K562 (cell line): Measurements from ENCODE around the gene RWDD1. TPM values are rescaled to one million over a fixed set of nuclear protein-coding genes. Genes with fewer than 3 reads are reported as not detected.

Experiments used
- ATF7 ChIP-seq: fragments of 450-650 bp; IDR thresholded peaks from 2 replicates; pipeline ENCODE4 v1.7.1; 2014; ENCODE audit warnings: mild to moderate bottlenecking, moderate library complexity
- BCL6 ChIP-seq: fragments of 250-450 bp; sonication (Bioruptor Pico); IDR thresholded peaks from 2 replicates; pipeline ENCODE4 v1.4.0; 2020
- CHAMP1 ChIP-seq: fragments of 450-650 bp; IDR thresholded peaks from 2 replicates; pipeline ENCODE4 v1.6.1; 2016; ENCODE audit warnings: mild to moderate bottlenecking
- E2F3 ChIP-seq: fragments of 250-450 bp; sonication (Bioruptor Pico); IDR thresholded peaks from 2 replicates; pipeline ENCODE4 v1.4.0; 2020; ENCODE audit warnings: mild to moderate bottlenecking
- ETS2 ChIP-seq: IDR thresholded peaks from 2 replicates; pipeline ENCODE4 v1.6.1; 2016; ENCODE audit warnings: borderline replicate concordance, missing genetic modification characterization, mild to moderate bottlenecking, moderate library complexity, missing compliant biosample characterization; ENCODE audit not compliant: poor library complexity, severe bottlenecking
- FOS ChIP-seq: IDR thresholded peaks from 3 replicates; pipeline ENCODE4 v1.6.1; 2011; ENCODE audit not compliant: insufficient read length; ENCODE audit errors: extremely low read depth
- FOXA1 ChIP-seq: fragments of 450-650 bp; IDR thresholded peaks from 2 replicates; pipeline ENCODE4 v1.6.1; 2016; ENCODE audit warnings: mild to moderate bottlenecking, borderline replicate concordance
- GTF2F1 ChIP-seq: IDR thresholded peaks from 2 replicates; pipeline ENCODE4 v1.6.1; 2011; ENCODE audit warnings: low read depth, low read length, improper control_type of control experiment
- HCFC1 ChIP-seq: IDR thresholded peaks from 2 replicates; pipeline ENCODE4 v1.6.1; 2012; ENCODE audit warnings: low read depth, low read length, improper control_type of control experiment
- HINFP ChIP-seq: fragments of 450-650 bp; conservative IDR thresholded peaks from 2 replicates; pipeline ENCODE4 v1.6.1; 2016; ENCODE audit warnings: missing genetic modification characterization, low read depth, mild to moderate bottlenecking, control low read depth, missing compliant biosample characterization
- HOXB6 ChIP-seq: fragments of 250-450 bp; sonication (Bioruptor Pico); IDR thresholded peaks from 2 replicates; pipeline ENCODE4 v1.5.1; 2022; ENCODE audit warnings: mild to moderate bottlenecking, borderline replicate concordance
- IRF1 ChIP-seq: sonication (generic); formaldehyde crosslinking; IDR thresholded peaks from 2 replicates; pipeline ENCODE4 v1.8.0; 2022; ENCODE audit warnings: missing genetic modification reagents, mild to moderate bottlenecking, borderline replicate concordance
- KDM1A ChIP-seq, 2 experiments: fragments of 450-650 bp; IDR thresholded peaks; 2 replicates each; pipeline ENCODE4 v1.6.1; 2016; ENCODE audit warnings: mild to moderate bottlenecking in 2 of 2
- MLX ChIP-seq, 2 experiments: fragments of 450-650 bp in 1 of 2; sonication (generic) in 1 of 2; formaldehyde crosslinking; conservative IDR thresholded peaks; 2 replicates each; pipeline versions ENCODE4 v1.4.0 to v1.8.1; 2020 to 2022; ENCODE audit warnings: mild to moderate bottlenecking in 1 of 2, missing genetic modification reagents in 1 of 2
- MTA2 ChIP-seq: fragments of 450-650 bp; IDR thresholded peaks from 2 replicates; pipeline ENCODE4 v1.6.1; 2016; ENCODE audit warnings: low read depth
- NFIX ChIP-seq: fragments of 250-450 bp; sonication (Bioruptor Pico); IDR thresholded peaks from 2 replicates; pipeline ENCODE4 v1.4.0; 2020; ENCODE audit warnings: low read depth, mild to moderate bottlenecking, moderate library complexity
- NR1H2 ChIP-seq: sonication (generic); formaldehyde crosslinking; IDR thresholded peaks from 2 replicates; pipeline ENCODE4 v1.4.0; 2020; ENCODE audit warnings: mild to moderate bottlenecking, missing genetic modification reagents
- SNRNP70 ChIP-seq: fragments of 200-400 bp; formaldehyde crosslinking; optimal IDR thresholded peaks from 2 replicates; pipeline ENCODE3; 2017; ENCODE audit warnings: low read depth, low read length
- SRSF9 ChIP-seq: fragments of 200-400 bp; formaldehyde crosslinking; IDR thresholded peaks from 2 replicates; pipeline ENCODE4 v1.6.1; 2017; ENCODE audit warnings: low read depth, low read length, borderline replicate concordance
- ZBTB7A ChIP-seq: IDR thresholded peaks from 2 replicates; pipeline ENCODE4 v1.6.1; 2011; ENCODE audit warnings: low read depth, mild to moderate bottlenecking, low read length, moderate library complexity, borderline replicate concordance; ENCODE audit not compliant: control insufficient read depth
- ZNF551 ChIP-seq: fragments of 250-450 bp; sonication (Bioruptor Pico); IDR thresholded peaks from 2 replicates; pipeline ENCODE4 v1.5.0; 2021; ENCODE audit warnings: mild to moderate bottlenecking, moderate library complexity
- ZNF707 ChIP-seq: fragments of 250-450 bp; sonication (Bioruptor Pico); conservative IDR thresholded peaks from 2 replicates; pipeline ENCODE4 v1.8.0; 2022; ENCODE audit warnings: inconsistent platforms, mild to moderate bottlenecking, moderate library complexity
- ZNF79 ChIP-seq: fragments of 250-450 bp; sonication (Bioruptor Pico); IDR thresholded peaks from 2 replicates; pipeline ENCODE4 v1.4.0; 2020; ENCODE audit warnings: low read depth, mild to moderate bottlenecking, moderate library complexity
- ZZZ3 ChIP-seq: fragments of 450-650 bp; IDR thresholded peaks from 2 replicates; pipeline ENCODE4 v1.6.1; 2016; ENCODE audit warnings: antibody characterized with exemption, mild to moderate bottlenecking, moderate library complexity
- polyA plus RNA-seq, 8 experiments: library from polyadenylated mRNA; depleted of rRNA in 4 of 8; stranded (reverse) in 5 of 8; unstranded in 3 of 8; fragments of >200 nt; fragmentation: Nextera tagmentation in 2 of 8; fragmentation: Illumina TruSeq in 1 of 8; extraction: Ambion mirVana in 2 of 8; extraction: Trizol in 1 of 8; gene quantifications; 2 replicates each; pipeline versions ENCODE4 v1.2.1 to v1.2.3, GENCODE V29; 2011 to 2014; ENCODE audit warnings: inconsistent platforms in 1 of 8, missing spikeins in 1 of 8
- total RNA-seq, 7 experiments: library from RNA; depleted of rRNA in 6 of 7; stranded (reverse); fragments of >200 nt in 6 of 7; fragmentation: Illumina TruSeq in 2 of 7; extraction: Trizol in 2 of 7; gene quantifications; 2 replicates each; pipeline versions ENCODE4 v1.2.1 to v1.2.3, GENCODE V29; 2011 to 2021; ENCODE audit warnings: low replicate concordance in 1 of 7

Gene RWDD1
- total and polyA plus RNA-seq, 9 of the 15 experiments (the other 6 are each of a cell fraction or from before 2014, with no cell fraction given) = 31.9 to 89.8 (median 48.7) TPM

- TF ChIP-seq ZNF79 (CRISPR knock-in tag) (no peak), E2F3 (CRISPR knock-in tag) (0 out of 2 replicates have a peak, but pooled peaks have one; percentile 14), ZBTB7A (peak; percentile 39; the same call in 1 of the 2 replicates), BCL6 (CRISPR knock-in tag) (no peak), SNRNP70 (no peak), ZZZ3 (peak; percentile 97), ATF7 (peak; percentile 91), HINFP (tag) (no peak), ETS2 (tag) (no peak), NR1H2 (no peak), MTA2 (no peak), GTF2F1 (peak; percentile 74; the same call in 1 of the 2 replicates), FOXA1 (no peak), HCFC1 (peak; percentile 89), MLX (CRISPR knock-in tag; conservative IDR thresholded peaks at IDR 0.05) (no peak), IRF1 (CRISPR knock-in tag) (no peak), KDM1A (IDR thresholded peaks at IDR 0.05) (peak in 1 of 2 experiments; percentile 73; a peak in 3 of 4 replicates), FOS (peak; percentile 78), ZNF707 (no peak), ZNF551 (CRISPR knock-in tag) (no peak), NFIX (CRISPR knock-in tag) (no peak), CHAMP1 (peak; percentile 74; the same call in 1 of the 2 replicates), HOXB6 (CRISPR knock-in tag) (no peak), SRSF9 (no peak)
Observed at GRCh38 chr6:116570856-116571682, at the start of gene RWDD1 (continued).
